Neuron (in vitro differentiated cells): ENCODE measurements around the gene CLEC19A.
"Not testable (repeated sequence)": the region's sequence is repeated elsewhere in the genome, so short reads cannot be mapped to it uniquely, and the experiment has no call there.

ENCODE experiments used
- H2AFZ ChIP-seq: one replicate; pipeline ENCODE4 v1.6.1; 2013; ENCODE audit warnings: low read depth, mild to moderate bottlenecking, inconsistent platforms, low read length, moderate library complexity
- H3K27me3 ChIP-seq: one replicate; pipeline ENCODE4 v1.6.1; 2013; ENCODE audit warnings: low read length; ENCODE audit not compliant: insufficient read depth
- H3K36me3 ChIP-seq: one replicate; pipeline ENCODE4 v1.6.1; 2013; ENCODE audit warnings: low read length; ENCODE audit not compliant: insufficient read depth
- H3K4me1 ChIP-seq: one replicate; pipeline ENCODE4 v1.6.1; 2013; ENCODE audit warnings: low read length; ENCODE audit not compliant: insufficient read depth
- H3K4me3 ChIP-seq: 2 replicates; pipeline ENCODE4 v1.5.1; 2013; ENCODE audit warnings: mild to moderate bottlenecking, low read length, moderate library complexity
- H3K9me3 ChIP-seq: one replicate; pipeline ENCODE4 v1.6.1; 2013; ENCODE audit warnings: low read length

The CLEC19A gene

DNA sequence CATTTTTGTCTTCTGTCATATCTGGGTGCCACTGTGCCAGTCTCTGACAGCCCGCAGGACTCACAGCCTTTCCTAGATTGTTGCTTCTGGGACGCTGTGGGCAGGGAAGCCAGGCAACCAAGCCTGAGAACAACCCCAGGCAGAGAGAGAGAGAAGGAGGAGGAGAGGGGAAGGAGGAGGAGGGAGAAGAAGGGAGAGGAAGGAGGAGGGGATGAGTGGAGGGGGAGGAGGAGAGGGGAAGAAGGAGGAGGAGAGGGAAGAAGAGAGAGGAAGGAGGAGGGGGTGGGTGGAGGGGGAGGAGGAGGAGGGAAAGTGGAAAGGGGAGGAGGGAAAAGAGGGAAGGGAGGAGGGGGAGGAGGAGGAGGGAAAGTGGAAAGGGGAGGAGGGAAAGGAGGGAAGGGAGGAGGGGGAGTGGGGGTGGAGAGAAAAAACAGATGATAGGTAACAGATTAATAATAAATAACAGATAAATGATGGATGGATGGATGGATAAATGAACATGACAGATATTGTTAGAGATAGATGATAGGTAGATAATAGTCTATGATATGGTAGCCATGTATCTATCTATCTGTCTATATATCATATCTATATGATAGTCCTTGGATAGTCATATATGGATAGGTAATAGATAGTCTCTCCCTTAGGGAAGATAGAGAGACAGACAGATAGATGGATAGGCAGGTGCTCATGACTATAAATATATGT, 29.3 kb downstream of the CLEC19A start:
- peaks cover 9% of the 10 kb centered on the region for H3K27me3 ChIP-seq
- H3K4me1 ChIP-seq: peaks cover 8% of the 10 kb centered on the region
- no peak overlapping the region for H2AFZ ChIP-seq
- H3K4me3 ChIP-seq: no peak overlapping the region
- H3K9me3 ChIP-seq: no peaks in the 10 kb centered on the region
- H3K36me3 ChIP-seq: no peaks in the 10 kb centered on the region

DNA sequence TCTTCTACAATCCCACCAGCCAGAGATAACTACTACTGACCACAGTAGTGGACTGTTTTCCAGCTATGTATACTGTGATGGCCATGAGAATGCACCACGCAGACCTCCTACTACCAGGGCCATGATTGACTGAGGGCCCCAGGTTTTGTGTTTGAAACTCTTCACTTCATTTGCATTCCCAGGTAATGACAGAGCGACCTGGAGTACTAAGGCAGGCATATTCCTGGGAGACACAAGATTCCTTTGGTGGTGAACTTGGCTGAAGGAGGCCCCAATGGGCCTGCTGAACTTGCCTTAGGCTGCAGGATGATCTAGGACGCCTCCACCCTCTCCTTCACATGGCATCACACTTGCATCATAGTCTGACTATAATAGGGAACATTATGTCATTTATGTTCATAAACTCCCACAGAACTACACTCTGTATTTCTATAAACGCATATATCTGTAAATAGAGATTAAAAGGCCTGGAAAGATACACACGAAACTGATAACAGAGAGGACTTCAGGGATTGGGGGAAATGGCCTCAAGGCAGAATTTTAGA, 30.4 kb downstream of the CLEC19A start:
- Histone ChIP-seq H3K4me1 (peaks cover 8% of the 10 kb centered on the region), H3K4me3 (no peak overlapping the region), H3K9me3 (no peaks in the 10 kb centered on the region), H3K36me3 (no peaks in the 10 kb centered on the region), H3K27me3 (peaks cover 9% of the 10 kb centered on the region), H2AFZ (no peak overlapping the region)

DNA sequence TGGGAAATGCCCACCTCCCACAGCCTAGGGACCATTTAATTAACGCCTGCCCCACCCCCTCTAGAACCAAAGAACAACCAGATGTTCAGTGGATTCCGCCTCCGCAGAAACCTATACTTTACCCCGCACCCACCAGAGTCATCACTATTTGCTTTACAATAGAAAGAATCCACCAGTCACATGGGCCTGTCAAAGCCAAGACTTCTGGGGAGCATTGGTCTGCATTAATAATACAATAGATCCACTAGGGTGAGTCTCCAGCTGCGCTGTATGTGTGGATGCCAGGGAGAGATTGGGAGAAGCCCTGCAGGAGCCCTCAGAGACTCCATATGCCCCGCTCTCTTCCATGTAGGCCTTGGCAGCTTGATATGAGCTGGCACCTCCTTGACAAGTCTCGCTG, 31.3 kb downstream of the CLEC19A start:
- H3K9me3 ChIP-seq: no peaks in the 10 kb centered on the region
- H3K27me3 ChIP-seq: peaks cover 9% of the 10 kb centered on the region
- no peaks in the 10 kb centered on the region for H3K36me3 ChIP-seq
- no peak overlapping the region for H3K4me3 ChIP-seq
- H2AFZ ChIP-seq: no peak overlapping the region
- H3K4me1 ChIP-seq: peaks cover 8% of the 10 kb centered on the region

DNA sequence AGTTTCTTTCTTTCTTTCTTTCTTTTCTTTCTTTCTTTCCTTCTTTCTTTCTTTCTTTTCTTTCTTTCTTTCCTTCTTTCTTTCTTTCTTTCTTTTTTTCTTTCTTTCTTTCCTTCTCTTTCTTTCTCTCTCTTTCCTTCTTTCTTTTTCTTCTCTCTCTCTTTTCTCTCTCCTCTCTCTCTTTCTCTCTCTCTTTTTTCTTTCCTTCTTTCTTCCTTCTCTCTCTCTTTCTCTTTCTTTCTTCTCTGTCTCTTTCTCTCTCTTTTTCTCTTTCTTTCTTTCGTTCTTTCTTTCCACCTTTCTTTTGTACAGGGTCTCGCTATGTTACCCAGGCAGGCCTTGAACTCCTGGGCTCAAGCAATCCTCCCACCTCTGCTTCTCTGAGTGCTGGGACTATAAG, 35.7 kb downstream of the CLEC19A start:
- H3K27me3 ChIP-seq, H2AFZ ChIP-seq, H3K4me1 ChIP-seq, H3K4me3 ChIP-seq, H3K36me3 ChIP-seq, H3K9me3 ChIP-seq: not testable (repeated sequence)

DNA sequence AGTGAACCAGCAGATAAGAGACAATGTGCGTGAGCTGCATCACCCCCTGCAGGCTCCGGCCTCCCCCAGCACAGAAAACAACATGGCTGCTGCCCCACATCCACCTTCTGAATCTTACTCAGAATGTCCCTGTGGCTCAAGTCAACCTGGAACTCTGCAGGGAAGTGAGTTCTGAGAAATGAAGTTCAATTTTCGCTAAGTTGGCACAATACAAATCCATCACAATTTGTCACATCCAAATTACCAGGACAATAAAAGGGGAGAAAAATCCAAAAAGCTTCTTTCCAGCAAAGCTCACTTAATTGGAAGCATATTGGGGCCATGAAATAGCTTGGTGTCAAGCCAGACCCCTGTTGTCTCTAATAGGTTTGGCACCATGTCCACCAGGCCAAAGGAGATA, 38.1 kb downstream of the CLEC19A start:
- Histone ChIP-seq H3K36me3 (no peaks in the 10 kb centered on the region), H3K4me3 (no peak overlapping the region), H3K4me1 (no peaks in the 10 kb centered on the region), H2AFZ (no peak overlapping the region), H3K27me3 (peaks cover 6% of the 10 kb centered on the region), H3K9me3 (no peaks in the 10 kb centered on the region)

DNA sequence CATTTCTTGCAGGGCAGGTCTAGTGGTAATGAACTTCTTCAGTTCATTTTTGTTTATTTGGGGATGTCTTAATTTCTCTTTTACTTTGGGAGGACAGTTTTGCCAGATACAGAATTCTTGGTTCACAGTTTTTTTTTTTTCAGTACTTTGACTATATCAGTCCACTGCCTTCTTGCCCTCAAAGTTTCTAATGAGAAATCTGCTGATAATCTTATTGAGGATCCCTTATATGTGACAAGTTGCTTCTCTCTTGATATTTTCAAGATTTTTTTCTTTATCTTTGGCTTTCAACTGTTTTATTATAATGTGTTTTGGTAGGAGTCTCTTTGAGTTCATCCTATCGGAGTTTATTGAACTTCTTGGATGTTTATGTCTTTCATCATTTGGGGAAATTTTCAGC, 42.8 kb downstream of the CLEC19A start:
- H3K27me3 ChIP-seq: no peaks in the 10 kb centered on the region
- H3K36me3 ChIP-seq: no peaks in the 10 kb centered on the region
- peaks cover 4% of the 10 kb centered on the region for H3K4me1 ChIP-seq
- H3K4me3 ChIP-seq: no peak overlapping the region
- H2AFZ ChIP-seq: no peak overlapping the region
- H3K9me3 ChIP-seq: no peaks in the 10 kb centered on the region

DNA sequence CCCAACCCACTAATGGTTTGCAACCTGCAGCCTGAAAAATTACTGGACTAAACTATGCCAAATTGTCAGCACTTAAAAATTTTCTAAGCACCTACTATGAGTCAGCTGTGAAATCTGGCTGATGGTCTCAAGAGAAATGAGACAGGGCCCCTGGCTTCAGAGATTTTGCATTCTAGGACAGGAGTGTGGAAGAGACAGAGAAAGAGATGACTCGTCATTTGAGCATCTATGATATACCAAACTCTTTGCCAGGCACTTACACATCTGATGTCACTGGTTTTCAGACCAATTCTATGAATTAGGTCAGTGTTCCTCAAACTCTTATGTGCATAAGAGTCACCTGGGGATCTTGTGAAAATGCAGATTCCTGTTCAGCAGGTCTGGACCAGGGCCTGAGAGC, 44.4 kb downstream of the CLEC19A start:
- Histone ChIP-seq H2AFZ (no peak overlapping the region), H3K36me3 (no peaks in the 10 kb centered on the region), H3K4me1 (peaks cover 4% of the 10 kb centered on the region), H3K4me3 (no peak overlapping the region), H3K27me3 (no peaks in the 10 kb centered on the region), H3K9me3 (no peaks in the 10 kb centered on the region)

DNA sequence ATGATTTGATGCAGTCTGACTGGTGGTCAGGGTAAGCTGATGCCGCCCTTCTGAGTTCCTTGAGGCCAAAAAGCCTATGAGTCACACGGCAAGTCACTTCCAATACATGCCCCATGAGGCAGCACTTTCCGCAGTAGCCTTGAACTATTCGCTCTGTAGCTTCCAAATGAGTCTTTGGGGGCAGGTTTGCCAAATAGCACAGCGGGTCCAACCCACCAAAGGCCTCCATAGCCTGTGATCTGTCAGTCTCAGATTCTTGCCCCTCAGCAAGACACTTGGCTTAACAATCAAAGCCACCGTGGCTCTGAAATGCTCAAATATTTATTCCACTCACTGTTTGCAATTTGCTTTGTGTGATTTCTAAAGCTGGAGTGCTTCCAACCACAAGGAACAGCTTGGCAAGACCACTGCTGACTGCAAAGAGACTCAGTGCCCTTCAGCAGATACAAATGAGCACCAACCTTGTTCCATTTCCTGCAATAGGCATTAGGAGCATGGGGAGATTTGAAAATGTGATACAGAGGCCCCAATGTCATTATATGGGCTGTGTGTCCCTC, 45.4 kb downstream of the CLEC19A start:
- no peaks in the 10 kb centered on the region for H3K9me3 ChIP-seq
- no peak overlapping the region for H3K4me3 ChIP-seq
- no peaks in the 10 kb centered on the region for H3K36me3 ChIP-seq
- H3K4me1 ChIP-seq: peaks cover 4% of the 10 kb centered on the region
- no peak overlapping the region for H2AFZ ChIP-seq
- no peaks in the 10 kb centered on the region for H3K27me3 ChIP-seq

DNA sequence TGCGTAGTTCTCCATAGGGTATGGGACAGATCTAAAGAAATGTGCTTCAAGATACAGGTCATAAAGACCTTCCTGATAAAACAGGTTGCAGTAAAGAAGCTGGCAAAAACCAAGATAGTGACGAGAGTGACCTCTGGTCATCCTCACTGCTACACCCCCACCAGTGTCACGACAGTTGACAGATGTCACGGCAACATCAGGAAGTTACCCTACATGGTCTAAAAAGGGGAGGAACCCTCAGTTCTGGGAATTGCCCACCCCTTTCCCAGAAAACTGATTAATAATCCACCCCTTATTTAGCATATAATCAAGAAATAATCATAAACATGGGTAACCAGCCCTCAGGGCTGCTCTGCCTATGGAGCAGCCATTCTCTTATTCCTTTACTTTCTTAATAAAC, 46.3 kb downstream of the CLEC19A start:
- no peaks in the 10 kb centered on the region for H3K27me3 ChIP-seq
- no peaks in the 10 kb centered on the region for H3K36me3 ChIP-seq
- H3K4me3 ChIP-seq: no peak overlapping the region
- no peak overlapping the region for H2AFZ ChIP-seq
- H3K9me3 ChIP-seq: no peaks in the 10 kb centered on the region
- peaks cover 4% of the 10 kb centered on the region for H3K4me1 ChIP-seq

DNA sequence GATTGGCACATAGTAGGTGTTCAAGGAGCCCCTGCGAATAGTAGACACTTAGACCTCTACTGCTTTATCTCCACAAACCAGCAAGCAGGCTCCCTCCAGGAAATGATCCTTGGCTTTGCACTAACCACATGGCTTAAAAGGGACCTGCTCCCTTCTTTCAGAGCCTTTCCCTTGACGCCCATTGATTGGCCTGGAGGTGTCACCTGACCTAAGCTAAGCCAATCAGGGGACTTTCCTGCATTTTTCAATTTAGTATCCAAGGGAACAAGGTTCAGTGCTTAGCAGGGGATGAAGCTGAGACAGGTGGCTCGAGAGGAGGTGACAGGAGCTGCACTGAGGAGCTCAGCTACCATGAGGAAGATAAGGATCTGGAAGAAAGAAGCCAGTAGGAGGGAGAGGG, 52.8 kb downstream of the CLEC19A start:
- no peak overlapping the region for H3K4me3 ChIP-seq
- H2AFZ ChIP-seq: no peak overlapping the region
- no peaks in the 10 kb centered on the region for H3K36me3 ChIP-seq
- no peaks in the 10 kb centered on the region for H3K27me3 ChIP-seq
- H3K4me1 ChIP-seq: no peaks in the 10 kb centered on the region
- no peaks in the 10 kb centered on the region for H3K9me3 ChIP-seq

DNA sequence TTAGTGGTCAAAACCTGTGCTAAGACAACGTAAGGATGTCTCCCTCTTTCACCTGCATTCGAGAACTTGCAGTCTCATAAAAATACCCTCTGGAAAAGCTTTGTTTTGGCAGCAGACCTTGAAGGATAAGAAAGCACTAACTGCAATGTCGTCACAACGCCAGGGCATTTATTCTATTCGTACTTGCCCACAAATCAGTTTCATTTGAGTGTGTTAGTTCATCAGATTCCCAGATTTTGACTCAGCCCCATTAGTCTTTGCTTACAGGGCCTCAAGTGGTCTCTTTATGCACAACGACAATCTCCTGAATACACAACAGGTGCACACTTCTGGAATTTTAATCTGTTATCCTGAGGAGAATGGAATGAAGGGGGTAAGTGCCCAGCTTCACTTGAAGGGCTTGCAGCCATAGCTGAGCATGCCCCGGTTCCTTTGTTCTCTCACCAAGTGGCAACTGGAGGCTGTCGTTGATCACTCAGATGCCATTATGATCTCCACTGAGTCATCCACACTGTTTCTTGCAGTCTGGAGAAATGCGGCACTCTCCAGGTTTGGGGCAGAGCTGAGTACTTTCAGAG, 58.8 kb downstream of the CLEC19A start:
- H3K4me1 ChIP-seq: peaks cover 6% of the 10 kb centered on the region
- no peaks in the 10 kb centered on the region for H3K36me3 ChIP-seq
- no peaks in the 10 kb centered on the region for H3K9me3 ChIP-seq
- no peak overlapping the region for H3K4me3 ChIP-seq
- no peak overlapping the region for H2AFZ ChIP-seq
- H3K27me3 ChIP-seq: peaks cover 3% of the 10 kb centered on the region

DNA sequence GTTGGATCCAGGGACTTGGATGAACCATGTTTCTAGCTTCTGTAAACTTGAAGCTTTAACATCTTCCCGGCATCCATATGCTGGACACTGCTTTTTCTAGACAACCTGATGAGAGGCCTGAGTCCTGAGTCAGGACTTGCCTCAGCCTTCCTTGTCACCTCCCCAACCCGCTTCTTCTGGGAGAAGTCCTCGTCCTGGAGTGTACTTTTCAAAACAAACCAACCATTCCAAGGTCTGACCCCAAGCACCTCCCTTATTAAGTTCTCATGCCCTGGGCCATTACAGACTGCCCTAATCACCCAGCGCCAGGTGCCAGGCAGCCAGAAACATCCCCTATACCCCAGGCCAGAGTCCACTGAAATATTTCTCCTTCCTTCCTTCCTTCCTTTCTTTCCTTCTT, 59.4 kb downstream of the CLEC19A start:
- Histone ChIP-seq H3K4me1 (peaks cover 6% of the 10 kb centered on the region), H2AFZ (no peak overlapping the region), H3K9me3 (no peaks in the 10 kb centered on the region), H3K36me3 (no peaks in the 10 kb centered on the region), H3K4me3 (no peak overlapping the region), H3K27me3 (peaks cover 7% of the 10 kb centered on the region)

DNA sequence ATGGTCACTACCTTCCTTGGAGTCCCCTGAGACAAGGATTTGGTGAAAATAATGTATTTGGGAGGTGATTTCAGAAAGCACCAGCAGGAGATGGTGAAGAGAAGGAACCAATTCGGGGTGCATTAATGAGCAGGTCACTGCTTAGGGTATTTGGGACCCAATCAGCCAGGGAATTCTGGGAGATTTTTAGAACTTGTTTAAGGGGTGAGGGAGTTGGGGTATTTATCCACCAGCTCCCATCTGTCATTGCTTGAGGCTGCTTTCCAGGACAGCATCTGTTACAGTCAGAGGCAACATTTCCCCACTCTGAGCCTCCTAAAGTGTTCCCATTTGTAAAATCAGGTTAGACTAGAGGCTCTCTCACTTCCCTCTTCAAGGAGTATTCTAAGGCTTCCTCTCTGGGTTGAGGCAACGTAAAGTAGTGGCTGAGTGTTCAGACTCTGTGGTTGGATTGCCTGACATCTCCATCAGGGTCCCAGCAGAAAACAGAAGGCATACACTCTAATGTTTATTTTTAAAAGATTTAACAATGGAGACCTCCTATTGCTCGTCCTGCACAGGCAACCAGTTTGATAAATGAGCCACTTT, 60.9 kb downstream of the CLEC19A start:
- H3K36me3 ChIP-seq: no peaks in the 10 kb centered on the region
- H3K9me3 ChIP-seq: no peaks in the 10 kb centered on the region
- H2AFZ ChIP-seq: no peak overlapping the region
- peaks cover 6% of the 10 kb centered on the region for H3K4me1 ChIP-seq
- peaks cover 7% of the 10 kb centered on the region for H3K27me3 ChIP-seq
- no peak overlapping the region for H3K4me3 ChIP-seq
